Muscle layer of duodenum (tissue), 2 donors: ENCODE results near the gene GRIK2.

Source experiments
- H3K27ac ChIP-seq: one replicate; pipeline ENCODE4 v1.7.0; 2013; ENCODE audit warnings: mild to moderate bottlenecking, low read length
- H3K27me3 ChIP-seq: one replicate; pipeline ENCODE4 v1.7.0; 2013; ENCODE audit warnings: low read depth, mild to moderate bottlenecking, control low read depth, low read length
- H3K36me3 ChIP-seq, 2 donors: one replicate each; pipeline ENCODE4 v1.7.0; 2013; ENCODE audit warnings: low read length in 2 of 2, control low read depth in 1 of 2, mild to moderate bottlenecking in 1 of 2; ENCODE audit not compliant: insufficient read depth in 2 of 2, control insufficient read depth in 1 of 2
- H3K4me1 ChIP-seq, 2 donors: one replicate each; pipeline ENCODE4 v1.7.0; 2013; ENCODE audit warnings: low read length in 2 of 2, mild to moderate bottlenecking in 2 of 2, control low read depth in 1 of 2, moderate library complexity in 1 of 2; ENCODE audit not compliant: insufficient read depth in 2 of 2, control insufficient read depth in 1 of 2
- H3K4me3 ChIP-seq, 2 donors: one replicate each; pipeline ENCODE4 v1.7.0; 2013; ENCODE audit warnings: low read length in 2 of 2, low read depth in 1 of 2, mild to moderate bottlenecking in 1 of 2
- H3K9me3 ChIP-seq, 2 donors: one replicate each; pipeline ENCODE4 v1.7.0; 2013; ENCODE audit warnings: low read length in 2 of 2, control low read depth in 1 of 2, mild to moderate bottlenecking in 1 of 2; ENCODE audit not compliant: control insufficient read depth in 1 of 2
- donor health status: healthy.

The GRIK2 gene

DNA sequence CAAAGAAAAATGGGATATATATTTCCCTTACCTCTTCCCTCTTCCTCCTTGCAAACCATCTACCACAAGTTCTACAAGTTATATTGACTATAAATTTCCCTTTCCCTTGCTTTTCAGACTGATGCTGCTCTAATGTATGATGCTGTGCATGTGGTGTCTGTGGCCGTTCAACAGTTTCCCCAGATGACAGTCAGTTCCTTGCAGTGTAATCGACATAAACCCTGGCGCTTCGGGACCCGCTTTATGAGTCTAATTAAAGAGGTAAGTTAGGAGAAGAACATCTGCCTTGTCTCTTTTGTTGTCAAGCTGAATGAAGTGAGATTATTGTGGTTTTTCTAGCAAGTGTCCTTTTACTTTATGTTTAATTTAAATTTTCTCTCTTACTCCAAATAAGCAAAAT lies 406.0 kb downstream of the GRIK2 start:
- Histone ChIP-seq H3K4me1 (no peaks in the 10 kb centered on the region), H3K9me3 (peaks cover 0 to 2% of the 10 kb centered on the region in 2 donors), H3K4me3 (no peak overlapping the region), H3K36me3 (no peaks in the 10 kb centered on the region), H3K27me3 (no peaks in the 10 kb centered on the region), H3K27ac (no peak overlapping the region)

DNA sequence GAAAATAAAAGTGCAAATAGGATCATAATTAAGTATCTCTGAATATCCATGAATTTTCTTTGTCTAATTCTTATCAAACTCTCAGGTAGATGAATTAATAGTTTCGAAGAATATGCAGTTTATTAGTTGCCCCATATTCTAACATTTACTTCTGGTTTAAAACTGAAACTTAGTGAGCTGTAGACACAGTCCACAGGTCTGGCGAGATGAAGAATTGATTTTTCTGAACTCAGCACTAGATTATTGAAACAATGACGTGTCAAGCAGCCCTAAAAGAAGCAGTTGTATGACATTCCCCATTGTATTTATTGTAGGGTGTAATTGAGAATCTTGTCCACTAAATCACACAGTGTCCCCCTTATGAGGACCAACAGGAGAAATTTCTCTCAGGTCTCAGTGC lies 407.1 kb downstream of the GRIK2 start:
- Histone ChIP-seq H3K9me3 (no peaks in the 10 kb centered on the region), H3K36me3 (no peaks in the 10 kb centered on the region), H3K4me1 (no peaks in the 10 kb centered on the region), H3K4me3 (no peak overlapping the region), H3K27me3 (no peaks in the 10 kb centered on the region), H3K27ac (no peak overlapping the region)

- no peaks in the 10 kb centered on the region for H3K27me3 ChIP-seq
- no peaks in the 10 kb centered on the region for H3K4me1 ChIP-seq
- H3K9me3 ChIP-seq = no peaks in the 10 kb centered on the region
- no peak overlapping the region for H3K4me3 ChIP-seq
- H3K27ac ChIP-seq = no peak overlapping the region
- no peaks in the 10 kb centered on the region for H3K36me3 ChIP-seq
Observed at GRCh38 chr6:101803136-101803535, 409.6 kb downstream of the GRIK2 start.

GRCh38 chr6:101806241-101806640 lies 412.7 kb downstream of the GRIK2 start:
- no peak overlapping the region for H3K4me3 ChIP-seq
- H3K9me3 ChIP-seq = no peaks in the 10 kb centered on the region
- H3K36me3 ChIP-seq = no peaks in the 10 kb centered on the region
- H3K27ac ChIP-seq = no peak overlapping the region
- H3K4me1 ChIP-seq = no peaks in the 10 kb centered on the region
- H3K27me3 ChIP-seq = no peaks in the 10 kb centered on the region

DNA sequence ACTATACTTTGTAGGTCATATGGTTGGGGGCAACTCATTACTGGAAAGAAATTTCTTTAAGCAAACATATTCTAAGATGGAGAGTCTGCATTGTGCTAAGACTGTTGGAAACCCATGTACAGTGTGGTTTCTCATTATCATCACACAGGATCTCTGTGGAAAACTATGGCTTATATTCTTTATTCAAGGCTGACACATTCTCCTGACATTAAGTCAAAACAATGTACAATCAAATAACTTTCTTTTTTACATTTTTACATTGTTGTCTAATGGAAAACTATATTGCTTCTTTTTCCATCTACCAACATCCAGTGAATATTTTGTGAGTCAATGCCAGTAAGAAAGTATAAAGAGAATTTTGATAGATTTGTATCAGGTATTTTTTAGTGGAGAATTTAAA lies 417.6 kb downstream of the GRIK2 start:
- no peaks in the 10 kb centered on the region for H3K36me3 ChIP-seq
- H3K27ac ChIP-seq = no peak overlapping the region
- H3K27me3 ChIP-seq = no peaks in the 10 kb centered on the region

GRCh38 chr6:101816716-101817115 lies 423.2 kb downstream of the GRIK2 start:
- H3K27me3 ChIP-seq = no peaks in the 10 kb centered on the region
- H3K36me3 ChIP-seq = no peaks in the 10 kb centered on the region
- H3K4me3 ChIP-seq = no peak overlapping the region
- H3K9me3 ChIP-seq = no peaks in the 10 kb centered on the region
- no peak overlapping the region for H3K27ac ChIP-seq
- H3K4me1 ChIP-seq = no peaks in the 10 kb centered on the region

More for the DNA sequence above, 417.6 kb downstream of the GRIK2 start:
- Histone ChIP-seq H3K9me3 (no peaks in the 10 kb centered on the region), H3K4me1 (no peaks in the 10 kb centered on the region), H3K4me3 (no peak overlapping the region)

DNA sequence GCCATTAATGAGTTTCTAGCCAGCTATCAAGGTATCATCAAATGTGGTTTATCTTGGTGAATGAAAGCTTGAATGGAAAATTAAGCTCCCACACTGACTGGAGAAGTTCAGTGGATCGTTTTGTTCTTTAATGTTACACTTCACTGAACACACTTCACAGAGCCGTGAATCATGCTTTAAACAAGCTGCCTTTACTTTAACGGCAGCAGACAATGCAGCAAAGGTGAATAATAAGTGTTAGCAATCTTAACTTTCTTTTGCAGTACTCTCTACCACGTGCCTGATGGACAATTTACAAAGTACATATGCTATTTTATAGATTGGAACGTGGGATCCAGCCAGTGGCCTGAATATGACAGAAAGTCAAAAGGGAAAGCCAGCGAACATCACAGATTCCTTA lies 424.5 kb downstream of the GRIK2 start:
- no peaks in the 10 kb centered on the region for H3K27me3 ChIP-seq

DNA sequence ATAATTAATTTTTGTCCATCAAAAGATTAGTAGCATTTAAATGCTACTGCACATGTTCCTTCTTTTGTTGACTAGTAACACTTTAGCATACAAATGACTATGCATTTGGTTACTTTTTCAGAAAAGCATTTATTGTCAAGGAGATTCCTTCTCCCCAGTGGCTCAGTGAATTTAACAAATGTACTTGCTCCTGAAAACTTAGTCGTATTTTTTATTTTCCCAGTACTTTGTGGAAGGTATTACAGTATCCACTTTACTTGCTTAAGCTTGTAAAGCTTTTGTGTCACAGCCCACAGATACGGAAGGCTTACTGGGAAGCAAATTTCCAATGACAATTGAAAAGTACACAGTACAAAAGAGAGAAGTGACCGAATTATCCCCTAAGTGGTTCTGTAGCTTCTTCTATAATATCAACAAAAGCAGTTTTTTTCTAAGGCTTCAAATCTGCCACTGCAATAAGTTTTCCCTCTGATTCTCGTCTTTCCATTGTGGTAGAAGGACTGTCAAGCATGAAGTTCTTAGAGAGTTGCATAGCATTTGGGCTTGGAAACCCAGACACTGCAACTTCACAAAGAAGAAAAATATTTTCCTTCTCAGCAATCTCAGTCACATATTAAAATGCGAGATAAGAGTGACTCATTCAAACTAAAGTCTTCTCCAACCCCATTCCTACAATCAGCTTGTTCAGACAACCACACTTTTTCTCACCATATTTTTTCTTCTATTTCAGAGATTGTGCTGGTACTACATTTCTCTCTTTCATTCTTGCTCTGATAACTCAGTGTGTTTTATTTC lies 431.2 kb downstream of the GRIK2 start:
- Histone ChIP-seq H3K36me3 (no peaks in the 10 kb centered on the region), H3K4me1 (no peaks in the 10 kb centered on the region), H3K4me3 (no peak overlapping the region), H3K27ac (no peak overlapping the region), H3K9me3 (peaks cover 0 to 13% of the 10 kb centered on the region in 2 donors), H3K27me3 (no peaks in the 10 kb centered on the region)

More for the DNA sequence above, 424.5 kb downstream of the GRIK2 start:
- H3K36me3 ChIP-seq = no peaks in the 10 kb centered on the region
- H3K27ac ChIP-seq = no peak overlapping the region
- no peaks in the 10 kb centered on the region for H3K9me3 ChIP-seq
- H3K4me3 ChIP-seq = no peak overlapping the region
- no peaks in the 10 kb centered on the region for H3K4me1 ChIP-seq

GRCh38 chr6:101826269-101826668 lies 432.8 kb downstream of the GRIK2 start:
- no peaks in the 10 kb centered on the region for H3K27me3 ChIP-seq
- peaks cover 0 to 13% of the 10 kb centered on the region in 2 donors for H3K9me3 ChIP-seq
- H3K27ac ChIP-seq = no peak overlapping the region
- no peak overlapping the region for H3K4me3 ChIP-seq
- H3K4me1 ChIP-seq = no peaks in the 10 kb centered on the region
- no peaks in the 10 kb centered on the region for H3K36me3 ChIP-seq

- no peaks in the 10 kb centered on the region for H3K27me3 ChIP-seq
- no peaks in the 10 kb centered on the region for H3K4me1 ChIP-seq
- no peak overlapping the region for H3K4me3 ChIP-seq
- H3K36me3 ChIP-seq = no peaks in the 10 kb centered on the region
- H3K27ac ChIP-seq = no peak overlapping the region
- peaks cover 0 to 13% of the 10 kb centered on the region in 2 donors for H3K9me3 ChIP-seq
Observed at GRCh38 chr6:101826678-101827077, 433.2 kb downstream of the GRIK2 start.

DNA sequence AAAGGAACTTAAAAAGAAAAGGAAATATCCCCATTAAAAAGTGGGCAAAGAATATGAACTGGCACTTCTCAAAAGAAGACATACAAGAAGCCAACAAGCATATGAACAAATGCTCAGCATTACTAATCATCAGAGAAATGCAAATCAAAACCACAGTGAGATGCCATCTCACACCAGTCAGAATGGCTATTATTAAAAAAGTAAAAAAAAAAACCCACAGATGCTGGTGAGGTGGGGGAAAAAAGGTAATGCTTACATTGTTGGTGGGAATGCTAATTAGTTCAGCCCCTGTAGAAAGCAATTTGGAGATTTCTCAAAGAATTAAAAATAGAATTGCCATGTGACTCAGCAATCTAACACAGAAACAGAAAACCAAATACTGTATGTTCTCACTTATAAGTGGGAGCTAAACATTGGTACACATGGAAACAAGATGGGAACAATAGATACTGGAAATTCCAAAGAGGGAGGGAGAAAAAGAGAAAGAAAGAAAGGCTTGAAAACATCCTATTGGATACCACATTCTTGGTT lies 437.1 kb downstream of the GRIK2 start:
- H3K9me3 ChIP-seq = peaks cover 0 to 13% of the 10 kb centered on the region in 2 donors
- H3K27ac ChIP-seq = no peak overlapping the region
- no peaks in the 10 kb centered on the region for H3K27me3 ChIP-seq
- no peaks in the 10 kb centered on the region for H3K36me3 ChIP-seq
- H3K4me3 ChIP-seq = no peak overlapping the region
- no peaks in the 10 kb centered on the region for H3K4me1 ChIP-seq

- Histone ChIP-seq H3K27me3 (no peaks in the 10 kb centered on the region), H3K27ac (no peak overlapping the region), H3K9me3 (peaks cover 0 to 13% of the 10 kb centered on the region in 2 donors), H3K4me1 (no peaks in the 10 kb centered on the region), H3K36me3 (no peaks in the 10 kb centered on the region), H3K4me3 (no peak overlapping the region)
Observed at GRCh38 chr6:101832371-101832770, 438.9 kb downstream of the GRIK2 start.
